HEK293 (cell line): Measurements from ENCODE around the gene RBM26.

Source experiments
- CTCF ChIA-PET: fragments of 350-600 bp; formaldehyde crosslinking; extraction: SDS; loops from one replicate; lab custom pipeline; 2021; ENCODE audit warnings: antibody characterized with exemption; lab: Yijun Ruan, JAX
- POLR2A ChIA-PET: fragments of 300-600 bp; formaldehyde crosslinking; extraction: SDS; loops from one replicate; lab custom pipeline; 2020; ENCODE audit warnings: antibody characterized with exemption, inconsistent platforms; lab: Yijun Ruan, JAX
- H3K27ac ChIP-seq: fragments of 200-500 bp; sonication (Bioruptor generic); 2 replicates; pipeline ENCODE4 v1.5.1; 2014; ENCODE audit warnings: low read depth, low read length, control low read depth, inconsistent platforms; ENCODE audit errors: extremely low read depth
- H3K36me3 ChIP-seq, 2 experiments: fragments of 200-500 bp in 1 of 2; sonication (Bioruptor generic) in 1 of 2; 1 replicate in 1 of 2; 2 replicates in 1 of 2; pipeline ENCODE4 v1.5.1; 2014 to 2017; ENCODE audit warnings: inconsistent platforms in 2 of 2, low read length in 2 of 2; ENCODE audit not compliant: control insufficient read depth in 2 of 2, insufficient read depth in 1 of 2
- H3K4me1 ChIP-seq: fragments of 200-500 bp; sonication (Bioruptor generic); 2 replicates; pipeline ENCODE4 v1.5.1; 2014; ENCODE audit warnings: mild to moderate bottlenecking, low read length, inconsistent platforms; ENCODE audit not compliant: control insufficient read depth, insufficient read depth
- H3K4me3 ChIP-seq: 2 replicates; pipeline ENCODE4 v1.5.1; 2011; ENCODE audit warnings: low read depth, mild to moderate bottlenecking, control low read depth, low read length, moderate library complexity
- H3K9me3 ChIP-seq: fragments of 200-500 bp; sonication (Bioruptor generic); 2 replicates; pipeline ENCODE4 v1.5.1; 2014; ENCODE audit warnings: low read depth, low read length, inconsistent platforms; ENCODE audit not compliant: control insufficient read depth, insufficient read depth
- EGR2 ChIP-seq: fragments of 450-650 bp; formaldehyde crosslinking; IDR thresholded peaks from 2 replicates; pipeline ENCODE4 v1.5.1; 2016; ENCODE audit warnings: low read depth, missing biosample characterization, missing genetic modification characterization
- GLIS1 ChIP-seq: fragments of 450-650 bp; formaldehyde crosslinking; IDR thresholded peaks from 2 replicates; pipeline ENCODE4 v1.5.1; 2016; ENCODE audit warnings: missing biosample characterization, missing genetic modification characterization
- PBX3 ChIP-seq: sonication (generic); formaldehyde crosslinking; IDR thresholded peaks from 2 replicates; pipeline ENCODE4 v1.8.1; 2022; ENCODE audit warnings: mild to moderate bottlenecking, moderate library complexity, missing genetic modification reagents
- PRDM1 ChIP-seq: fragments of 450-650 bp; formaldehyde crosslinking; IDR thresholded peaks from 2 replicates; pipeline ENCODE4; 2016; ENCODE audit warnings: missing biosample characterization, missing genetic modification characterization
- TRIM28 ChIP-seq: IDR thresholded peaks from 2 replicates; pipeline ENCODE4 v1.6.1; 2011; ENCODE audit warnings: low read length, control low read depth, borderline replicate concordance
- ZBTB20 ChIP-seq: fragments of 450-650 bp; formaldehyde crosslinking; IDR thresholded peaks from 2 replicates; pipeline ENCODE4 v1.5.1; 2016; ENCODE audit warnings: missing biosample characterization, missing genetic modification characterization
- ZBTB26 ChIP-seq: fragments of 450-650 bp; formaldehyde crosslinking; optimal IDR thresholded peaks from 2 replicates; pipeline ENCODE3; 2016; ENCODE audit warnings: missing biosample characterization, mild to moderate bottlenecking, missing genetic modification characterization
- ZFP37 ChIP-seq: fragments of 450-650 bp; formaldehyde crosslinking; IDR thresholded peaks from 2 replicates; pipeline ENCODE4 v1.5.1; 2016; ENCODE audit warnings: missing biosample characterization, missing genetic modification characterization
- ZFP41 ChIP-seq: fragments of 450-650 bp; formaldehyde crosslinking; IDR thresholded peaks from 2 replicates; pipeline ENCODE4 v1.5.1; 2016; ENCODE audit warnings: missing biosample characterization, missing genetic modification characterization, borderline replicate concordance
- ZIC2 ChIP-seq: fragments of 450-650 bp; formaldehyde crosslinking; IDR thresholded peaks from 2 replicates; pipeline ENCODE4 v1.5.1; 2016; ENCODE audit warnings: missing biosample characterization, missing genetic modification characterization
- ZNF184 ChIP-seq: fragments of 450-650 bp; IDR thresholded peaks from 2 replicates; pipeline ENCODE4 v1.5.1; 2018; ENCODE audit warnings: missing biosample characterization, mild to moderate bottlenecking, missing genetic modification characterization
- ZNF311 ChIP-seq: fragments of 450-650 bp; formaldehyde crosslinking; IDR thresholded peaks from 2 replicates; pipeline ENCODE4 v1.5.1; 2017; ENCODE audit warnings: missing biosample characterization, missing genetic modification characterization, borderline replicate concordance
- ZNF335 ChIP-seq: fragments of 450-650 bp; formaldehyde crosslinking; conservative IDR thresholded peaks from 2 replicates; pipeline ENCODE4 v1.5.1; 2016; ENCODE audit warnings: missing biosample characterization, missing genetic modification characterization
- ZNF394 ChIP-seq: fragments of 450-650 bp; formaldehyde crosslinking; IDR thresholded peaks from 2 replicates; pipeline ENCODE4 v1.5.1; 2016; ENCODE audit warnings: missing biosample characterization, missing genetic modification characterization, mild to moderate bottlenecking, moderate library complexity, borderline replicate concordance
- ZNF48 ChIP-seq: fragments of 450-650 bp; formaldehyde crosslinking; IDR thresholded peaks from 2 replicates; pipeline ENCODE4 v1.5.1; 2016; ENCODE audit warnings: missing biosample characterization, missing genetic modification characterization
- ZNF600 ChIP-seq: fragments of 450-650 bp; formaldehyde crosslinking; IDR thresholded peaks from 2 replicates; pipeline ENCODE4 v1.5.1; 2016; ENCODE audit warnings: missing biosample characterization, missing genetic modification characterization
- ZNF610 ChIP-seq: fragments of 450-650 bp; formaldehyde crosslinking; IDR thresholded peaks from 2 replicates; pipeline ENCODE4 v1.5.1; 2016; ENCODE audit warnings: missing biosample characterization, missing genetic modification characterization, borderline replicate concordance
- ZNF639 ChIP-seq: fragments of 450-650 bp; formaldehyde crosslinking; IDR thresholded peaks from 2 replicates; pipeline ENCODE4 v1.5.1; 2016; ENCODE audit warnings: missing biosample characterization, missing genetic modification characterization
- ZNF660 ChIP-seq: fragments of 450-650 bp; IDR thresholded peaks from 2 replicates; pipeline ENCODE4 v1.5.1; 2018; ENCODE audit warnings: missing biosample characterization, mild to moderate bottlenecking, missing genetic modification characterization
- ZNF837 ChIP-seq: fragments of 450-650 bp; formaldehyde crosslinking; IDR thresholded peaks from 2 replicates; pipeline ENCODE4 v1.5.1; 2016; ENCODE audit warnings: missing biosample characterization, missing genetic modification characterization
- ZSCAN4 ChIP-seq: fragments of 450-650 bp; formaldehyde crosslinking; IDR thresholded peaks from 2 replicates; pipeline ENCODE4 v1.5.1; 2017; ENCODE audit warnings: missing biosample characterization, missing genetic modification characterization
- TF ChIP-seq, protein P1 (sequence below): fragments of 450-650 bp; formaldehyde crosslinking; IDR thresholded peaks from 2 replicates; pipeline ENCODE4 v1.5.1; 2016; ENCODE audit warnings: missing biosample characterization, missing genetic modification characterization
- TF ChIP-seq, protein P2 (sequence below): fragments of 450-650 bp; formaldehyde crosslinking; IDR thresholded peaks from 2 replicates; pipeline ENCODE4 v1.5.1; 2016; ENCODE audit warnings: missing biosample characterization, missing genetic modification characterization

RBM26 gene, protein sequence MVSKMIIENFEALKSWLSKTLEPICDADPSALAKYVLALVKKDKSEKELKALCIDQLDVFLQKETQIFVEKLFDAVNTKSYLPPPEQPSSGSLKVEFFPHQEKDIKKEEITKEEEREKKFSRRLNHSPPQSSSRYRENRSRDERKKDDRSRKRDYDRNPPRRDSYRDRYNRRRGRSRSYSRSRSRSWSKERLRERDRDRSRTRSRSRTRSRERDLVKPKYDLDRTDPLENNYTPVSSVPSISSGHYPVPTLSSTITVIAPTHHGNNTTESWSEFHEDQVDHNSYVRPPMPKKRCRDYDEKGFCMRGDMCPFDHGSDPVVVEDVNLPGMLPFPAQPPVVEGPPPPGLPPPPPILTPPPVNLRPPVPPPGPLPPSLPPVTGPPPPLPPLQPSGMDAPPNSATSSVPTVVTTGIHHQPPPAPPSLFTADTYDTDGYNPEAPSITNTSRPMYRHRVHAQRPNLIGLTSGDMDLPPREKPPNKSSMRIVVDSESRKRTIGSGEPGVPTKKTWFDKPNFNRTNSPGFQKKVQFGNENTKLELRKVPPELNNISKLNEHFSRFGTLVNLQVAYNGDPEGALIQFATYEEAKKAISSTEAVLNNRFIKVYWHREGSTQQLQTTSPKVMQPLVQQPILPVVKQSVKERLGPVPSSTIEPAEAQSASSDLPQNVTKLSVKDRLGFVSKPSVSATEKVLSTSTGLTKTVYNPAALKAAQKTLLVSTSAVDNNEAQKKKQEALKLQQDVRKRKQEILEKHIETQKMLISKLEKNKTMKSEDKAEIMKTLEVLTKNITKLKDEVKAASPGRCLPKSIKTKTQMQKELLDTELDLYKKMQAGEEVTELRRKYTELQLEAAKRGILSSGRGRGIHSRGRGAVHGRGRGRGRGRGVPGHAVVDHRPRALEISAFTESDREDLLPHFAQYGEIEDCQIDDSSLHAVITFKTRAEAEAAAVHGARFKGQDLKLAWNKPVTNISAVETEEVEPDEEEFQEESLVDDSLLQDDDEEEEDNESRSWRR

GRCh38 chr13:79405831-79406596, at the start of gene RBM26:
RBM26 (minus strand) TSS chr13:79406255; CDS start chr13:79405774, 481 bp downstream.
- ChIA-PET CTCF (interaction anchor here (0.7 kb wide), 1 partner anchor 75 kb away, joined by 3 read pairs; the partner anchor contains the start of gene NDFIP2), POLR2A (interaction anchor here (0.6 to 1.3 kb wide), 5 partner anchors 8 to 90 kb away, joined by 3 to 5 read pairs (median 4); partner anchors contain the start of gene NDFIP2)
- no peaks in the 10 kb centered on the region for H3K9me3 ChIP-seq
- H3K4me3 ChIP-seq = peak within 1 kb of the TSS; percentile 100
- H3K27ac ChIP-seq = peak within 1 kb of the TSS; percentile 78
- H3K36me3 ChIP-seq = peaks cover 0 to 6% of the 10 kb centered on the region in 2 experiments; a peak in 1 of 3 replicates
- no peaks in the 10 kb centered on the region; the same call in 1 of the 2 replicates for H3K4me1 ChIP-seq
- peak; percentile 80 for TF ChIP-seq ZNF335 (tag by site-specific recombination)
- peak; percentile 80; the same call in 1 of the 2 replicates for TF ChIP-seq ZNF610 (tag by site-specific recombination)
- TF ChIP-seq ZFP37 (tag by site-specific recombination) = peak; percentile 83; the same call in 1 of the 2 replicates
- no peak for TF ChIP-seq ZNF184 (tag by site-specific recombination)
- TF ChIP-seq ZNF311 (tag by site-specific recombination) = no peak
- TF ChIP-seq ZBTB20 (tag by site-specific recombination) = 0 out of 2 replicates have a peak, but pooled peaks have one; percentile 11
- TF ChIP-seq TRIM28 = peak; percentile 79; the same call in 1 of the 2 replicates
- TF ChIP-seq ZIC2 (tag by site-specific recombination) = no peak; the same call in 1 of the 2 replicates
- peak; percentile 88 for TF ChIP-seq ZSCAN4 (tag by site-specific recombination)
- peak; percentile 53; the same call in 1 of the 2 replicates for TF ChIP-seq ZNF394
- peak; percentile 76 for TF ChIP-seq ZBTB26 (tag by site-specific recombination)
- TF ChIP-seq PRDM1 (tag by site-specific recombination) = no peak
- TF ChIP-seq ZNF660 (tag by site-specific recombination) = peak; percentile 63; the same call in 1 of the 2 replicates
- TF ChIP-seq PBX3 (CRISPR knock-in tag) = 0 out of 2 replicates have a peak, but pooled peaks have one; percentile 63
- TF ChIP-seq ZNF48 (tag by site-specific recombination) = no peak
- TF ChIP-seq, protein P1, sequence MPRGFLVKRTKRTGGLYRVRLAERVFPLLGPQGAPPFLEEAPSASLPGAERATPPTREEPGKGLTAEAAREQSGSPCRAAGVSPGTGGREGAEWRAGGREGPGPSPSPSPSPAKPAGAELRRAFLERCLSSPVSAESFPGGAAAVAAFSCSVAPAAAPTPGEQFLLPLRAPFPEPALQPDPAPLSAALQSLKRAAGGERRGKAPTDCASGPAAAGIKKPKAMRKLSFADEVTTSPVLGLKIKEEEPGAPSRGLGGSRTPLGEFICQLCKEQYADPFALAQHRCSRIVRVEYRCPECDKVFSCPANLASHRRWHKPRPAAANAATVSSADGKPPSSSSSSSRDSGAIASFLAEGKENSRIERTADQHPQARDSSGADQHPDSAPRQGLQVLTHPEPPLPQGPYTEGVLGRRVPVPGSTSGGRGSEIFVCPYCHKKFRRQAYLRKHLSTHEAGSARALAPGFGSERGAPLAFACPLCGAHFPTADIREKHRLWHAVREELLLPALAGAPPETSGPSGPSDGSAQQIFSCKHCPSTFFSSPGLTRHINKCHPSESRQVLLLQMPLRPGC = no peak
- no peak for TF ChIP-seq ZNF837 (tag by site-specific recombination)
- TF ChIP-seq ZNF639 (tag by site-specific recombination) = 0 out of 2 replicates have a peak, but pooled peaks have one; percentile 32
- TF ChIP-seq GLIS1 = peak; percentile 61
- no peak for TF ChIP-seq EGR2
- TF ChIP-seq ZFP41 (tag by site-specific recombination) = no peak
- TF ChIP-seq ZNF600 (tag by site-specific recombination) = 0 out of 2 replicates have a peak, but pooled peaks have one; percentile 28
- TF ChIP-seq, protein P2, sequence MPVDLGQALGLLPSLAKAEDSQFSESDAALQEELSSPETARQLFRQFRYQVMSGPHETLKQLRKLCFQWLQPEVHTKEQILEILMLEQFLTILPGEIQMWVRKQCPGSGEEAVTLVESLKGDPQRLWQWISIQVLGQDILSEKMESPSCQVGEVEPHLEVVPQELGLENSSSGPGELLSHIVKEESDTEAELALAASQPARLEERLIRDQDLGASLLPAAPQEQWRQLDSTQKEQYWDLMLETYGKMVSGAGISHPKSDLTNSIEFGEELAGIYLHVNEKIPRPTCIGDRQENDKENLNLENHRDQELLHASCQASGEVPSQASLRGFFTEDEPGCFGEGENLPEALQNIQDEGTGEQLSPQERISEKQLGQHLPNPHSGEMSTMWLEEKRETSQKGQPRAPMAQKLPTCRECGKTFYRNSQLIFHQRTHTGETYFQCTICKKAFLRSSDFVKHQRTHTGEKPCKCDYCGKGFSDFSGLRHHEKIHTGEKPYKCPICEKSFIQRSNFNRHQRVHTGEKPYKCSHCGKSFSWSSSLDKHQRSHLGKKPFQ = no peak
